Kidney tubule cell (primary cell): Measurements from ENCODE around the gene SIPA1L3.

Experiments used
- DNase-seq: peaks from one replicate; pipeline ENCODE4 v3.0.0-alpha.2; 2018; ENCODE audit warnings: low spot score

Gene SIPA1L3

GRCh38 chr19:37997911-37998344, 90.9 kb downstream of the SIPA1L3 start:
- DNase-seq, result peak; percentile 95

GRCh38 chr19:37998801-37999308, 91.8 kb downstream of the SIPA1L3 start:
- no peak for DNase-seq

GRCh38 chr19:37999309-38000213, 92.6 kb downstream of the SIPA1L3 start:
- peak; percentile 100 for DNase-seq

GRCh38 chr19:38001158-38001781, 94.3 kb downstream of the SIPA1L3 start:
- no peak for DNase-seq

GRCh38 chr19:38003438-38004185, 96.6 kb downstream of the SIPA1L3 start:
- peak; percentile 94 for DNase-seq

GRCh38 chr19:38004186-38004520, 97.1 kb downstream of the SIPA1L3 start:
- no peak for DNase-seq

GRCh38 chr19:38004521-38005223, 97.7 kb downstream of the SIPA1L3 start:
- peak; percentile 95 for DNase-seq

- no peak for DNase-seq
Observed at GRCh38 chr19:38005224-38005614, 98.2 kb downstream of the SIPA1L3 start.

GRCh38 chr19:38006361-38007045, 99.5 kb downstream of the SIPA1L3 start:
- peak; percentile 50 for DNase-seq

- no peak for DNase-seq
Observed at GRCh38 chr19:38009650-38010242, 102.7 kb downstream of the SIPA1L3 start.

GRCh38 chr19:38011426-38011825, 104.4 kb downstream of the SIPA1L3 start:
- no peak for DNase-seq

- DNase-seq, result no peak
Observed at GRCh38 chr19:38012290-38012689, 105.3 kb downstream of the SIPA1L3 start.

GRCh38 chr19:38012944-38013343, 105.9 kb downstream of the SIPA1L3 start:
- no peak for DNase-seq

GRCh38 chr19:38013913-38014580, 107.0 kb downstream of the SIPA1L3 start:
- DNase-seq, result peak; percentile 95

- peak; percentile 91 for DNase-seq
Observed at GRCh38 chr19:38015216-38015615, 108.2 kb downstream of the SIPA1L3 start.

GRCh38 chr19:38015761-38016160, 108.8 kb downstream of the SIPA1L3 start:
- DNase-seq, result peak; percentile 95

- peak; percentile 59 for DNase-seq
Observed at GRCh38 chr19:38017401-38018151, 110.6 kb downstream of the SIPA1L3 start.

- no peak for DNase-seq
Observed at GRCh38 chr19:38018694-38019395, 111.8 kb downstream of the SIPA1L3 start.

- no peak for DNase-seq
Observed at GRCh38 chr19:38019396-38019724, 112.4 kb downstream of the SIPA1L3 start.
